HL-60 (cell line): ENCODE measurements around the gene GLIS1.

Experiments
- POLR2AphosphoS5 ChIP-seq: IDR thresholded peaks from 2 replicates; pipeline ENCODE4 v1.6.1; 2012; ENCODE audit warnings: low read depth
- TF ChIP-seq, protein P1 (sequence below): IDR thresholded peaks from one replicate; pipeline ENCODE4 v1.5.1; 2011; ENCODE audit warnings: low read length, control low read depth, inconsistent platforms; ENCODE audit not compliant: insufficient read depth
- TF ChIP-seq, protein P2 (sequence below): IDR thresholded peaks from 2 replicates; pipeline ENCODE4 v1.6.1; 2012; ENCODE audit warnings: low read depth; ENCODE audit not compliant: insufficient replicate concordance

DNA sequence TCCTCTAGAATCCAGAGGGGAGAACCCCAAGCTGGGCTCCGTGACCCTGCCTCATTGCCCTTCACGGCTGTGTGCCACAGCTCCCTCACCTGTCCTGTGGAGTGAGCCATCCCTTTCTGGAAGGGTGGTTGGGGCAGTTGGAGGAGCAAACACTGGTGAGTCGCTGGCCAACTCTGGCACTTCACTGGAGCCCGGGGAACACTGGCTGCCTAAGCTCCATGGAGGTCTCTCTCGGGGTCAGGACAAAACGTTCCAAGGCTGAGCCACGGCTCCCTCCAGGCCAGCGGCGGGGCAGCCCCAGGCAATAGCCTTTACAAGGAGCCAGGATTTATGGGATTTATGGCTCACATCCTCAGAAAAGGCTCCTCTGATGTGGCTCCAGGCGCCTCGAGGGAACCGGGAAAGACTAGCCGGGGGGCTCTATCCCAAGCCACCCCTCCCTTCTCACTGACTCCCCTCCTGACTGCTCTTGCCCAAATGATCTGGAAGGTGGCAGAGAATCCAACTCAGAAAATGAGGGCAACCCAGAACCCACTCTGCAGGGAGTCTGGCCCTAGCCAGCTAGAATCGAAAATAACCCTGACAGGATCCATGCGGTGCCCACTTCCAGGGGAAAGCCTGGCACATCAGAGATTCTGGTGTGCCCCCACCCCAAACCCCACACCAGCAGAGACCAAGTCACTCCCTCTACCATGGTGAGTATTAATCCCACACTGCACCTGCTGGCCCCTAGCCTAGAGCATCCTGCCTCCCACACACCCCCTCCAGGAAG lies 75.2 kb downstream of the GLIS1 start:
- no peak for TF ChIP-seq POLR2AphosphoS5
- TF ChIP-seq, protein P1, sequence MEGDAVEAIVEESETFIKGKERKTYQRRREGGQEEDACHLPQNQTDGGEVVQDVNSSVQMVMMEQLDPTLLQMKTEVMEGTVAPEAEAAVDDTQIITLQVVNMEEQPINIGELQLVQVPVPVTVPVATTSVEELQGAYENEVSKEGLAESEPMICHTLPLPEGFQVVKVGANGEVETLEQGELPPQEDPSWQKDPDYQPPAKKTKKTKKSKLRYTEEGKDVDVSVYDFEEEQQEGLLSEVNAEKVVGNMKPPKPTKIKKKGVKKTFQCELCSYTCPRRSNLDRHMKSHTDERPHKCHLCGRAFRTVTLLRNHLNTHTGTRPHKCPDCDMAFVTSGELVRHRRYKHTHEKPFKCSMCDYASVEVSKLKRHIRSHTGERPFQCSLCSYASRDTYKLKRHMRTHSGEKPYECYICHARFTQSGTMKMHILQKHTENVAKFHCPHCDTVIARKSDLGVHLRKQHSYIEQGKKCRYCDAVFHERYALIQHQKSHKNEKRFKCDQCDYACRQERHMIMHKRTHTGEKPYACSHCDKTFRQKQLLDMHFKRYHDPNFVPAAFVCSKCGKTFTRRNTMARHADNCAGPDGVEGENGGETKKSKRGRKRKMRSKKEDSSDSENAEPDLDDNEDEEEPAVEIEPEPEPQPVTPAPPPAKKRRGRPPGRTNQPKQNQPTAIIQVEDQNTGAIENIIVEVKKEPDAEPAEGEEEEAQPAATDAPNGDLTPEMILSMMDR = no peak
- TF ChIP-seq, protein P2, sequence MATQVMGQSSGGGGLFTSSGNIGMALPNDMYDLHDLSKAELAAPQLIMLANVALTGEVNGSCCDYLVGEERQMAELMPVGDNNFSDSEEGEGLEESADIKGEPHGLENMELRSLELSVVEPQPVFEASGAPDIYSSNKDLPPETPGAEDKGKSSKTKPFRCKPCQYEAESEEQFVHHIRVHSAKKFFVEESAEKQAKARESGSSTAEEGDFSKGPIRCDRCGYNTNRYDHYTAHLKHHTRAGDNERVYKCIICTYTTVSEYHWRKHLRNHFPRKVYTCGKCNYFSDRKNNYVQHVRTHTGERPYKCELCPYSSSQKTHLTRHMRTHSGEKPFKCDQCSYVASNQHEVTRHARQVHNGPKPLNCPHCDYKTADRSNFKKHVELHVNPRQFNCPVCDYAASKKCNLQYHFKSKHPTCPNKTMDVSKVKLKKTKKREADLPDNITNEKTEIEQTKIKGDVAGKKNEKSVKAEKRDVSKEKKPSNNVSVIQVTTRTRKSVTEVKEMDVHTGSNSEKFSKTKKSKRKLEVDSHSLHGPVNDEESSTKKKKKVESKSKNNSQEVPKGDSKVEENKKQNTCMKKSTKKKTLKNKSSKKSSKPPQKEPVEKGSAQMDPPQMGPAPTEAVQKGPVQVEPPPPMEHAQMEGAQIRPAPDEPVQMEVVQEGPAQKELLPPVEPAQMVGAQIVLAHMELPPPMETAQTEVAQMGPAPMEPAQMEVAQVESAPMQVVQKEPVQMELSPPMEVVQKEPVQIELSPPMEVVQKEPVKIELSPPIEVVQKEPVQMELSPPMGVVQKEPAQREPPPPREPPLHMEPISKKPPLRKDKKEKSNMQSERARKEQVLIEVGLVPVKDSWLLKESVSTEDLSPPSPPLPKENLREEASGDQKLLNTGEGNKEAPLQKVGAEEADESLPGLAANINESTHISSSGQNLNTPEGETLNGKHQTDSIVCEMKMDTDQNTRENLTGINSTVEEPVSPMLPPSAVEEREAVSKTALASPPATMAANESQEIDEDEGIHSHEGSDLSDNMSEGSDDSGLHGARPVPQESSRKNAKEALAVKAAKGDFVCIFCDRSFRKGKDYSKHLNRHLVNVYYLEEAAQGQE = no peak
